ENCODE results near the gene MAPK1. TPM values are rescaled to one million over a fixed set of nuclear protein-coding genes. Genes with fewer than 3 reads are reported as not detected.
A peak's percentile ranks its signal among the peaks of the same experiment; 100 is the strongest.

The MAPK1 gene
- total and polyA plus RNA-seq, 9 of the 15 experiments (the other 6 are each of a cell fraction or from before 2014, with no cell fraction given) = 46.3 to 575 (median 283) TPM

DNA sequence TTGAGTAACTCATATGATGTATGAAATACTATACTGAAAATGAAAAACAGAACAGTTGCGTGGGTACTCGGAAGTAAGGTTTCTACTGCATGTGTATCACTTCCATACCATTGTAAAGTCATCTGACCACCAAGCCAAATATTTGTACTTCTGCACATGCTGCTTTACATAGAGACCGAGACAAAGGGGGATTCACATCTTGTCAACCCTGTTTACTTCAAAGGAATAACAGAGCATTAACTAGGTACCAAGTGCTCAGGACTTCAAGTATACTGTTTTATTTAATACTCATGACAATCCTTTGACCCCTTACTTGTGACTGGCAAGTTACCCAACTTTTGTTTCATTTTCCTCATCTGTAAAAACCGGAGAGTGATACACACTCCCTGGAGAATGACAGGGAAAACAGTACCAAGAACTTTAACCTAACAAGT lies 9.9 kb downstream of the MAPK1 start:
- Histone ChIP-seq H3K79me2 (ENCODE audit: control insufficient read depth, insufficient read depth, low read length) (peaks cover 100% of the 10 kb centered on the region), H3K9me3 (replicated peaks; ENCODE audit: control insufficient read depth, insufficient read depth, low read depth, low read length) (no peaks in the 10 kb centered on the region), H3K9ac (ENCODE audit: insufficient read depth in 1 of 2, low read depth in 2 of 2, low read length in 2 of 2) (no peak overlapping the region), H4K20me1 (replicated peaks; ENCODE audit: control insufficient read depth, insufficient read depth, low read length) (peaks cover 82% of the 10 kb centered on the region), H3K9me1 (ENCODE audit: control insufficient read depth, insufficient read depth, low read length) (peaks cover 27% of the 10 kb centered on the region), H2AFZ (ENCODE audit: low read depth, low read length) (no peak overlapping the region), H3K4me2 (ENCODE audit: insufficient read depth, low read length) (no peak overlapping the region), H3K4me1 (replicated peaks in 1 of 2; ENCODE audit: control insufficient read depth in 2 of 2, insufficient read depth in 2 of 2, low read length in 2 of 2) (peaks cover 25 to 59% of the 10 kb centered on the region in 2 experiments), H3K36me3 (ENCODE audit: control insufficient read depth, insufficient read depth, low read length) (peaks cover 64% of the 10 kb centered on the region), H3K27me3 (ENCODE audit: control insufficient read depth in 2 of 2, insufficient read depth in 2 of 2, low read length in 2 of 2) (no peaks in the 10 kb centered on the region), H3K4me3 (no peak overlapping the region), H3K27ac (ENCODE audit: extremely low read depth, low read depth, low read length) (no peak overlapping the region)
- no peak for ATAC-seq
- POLR2A ChIA-PET = interaction anchor here (0.6 to 45.6 kb wide), 15 partner anchors 8 to 131 kb away, joined by 3 to 1351 read pairs (median 4); partner anchors contain the start of genes MAPK1 and PPM1F
- intact Hi-C loops (cut with micrococcal nuclease) (no loop called here), in situ Hi-C loops (cut with MboI) (no loop called here)
- CTCF ChIA-PET (ENCODE audit: low intra/inter-chr PET ratio) = no interaction called here
- no peak for FAIRE-seq
- no peak for DNase-seq (ENCODE audit: extremely low read depth in 1 of 4, low spot score in 3 of 4)
- WGBS (ENCODE audit: insufficient coverage, low coverage, missing lambda C conversion rate) = 89% methylated on average over 4 of the region's 4 CpGs
- no TSS peak for BruUV-seq (replicated peaks)
- no peak for TF ChIP-seq ZNF740 (CRISPR knock-in tag; IDR thresholded peaks at IDR 0.05)
- no peak for TF ChIP-seq ZNF740 (tag; IDR thresholded peaks at IDR 0.05)
- TF ChIP-seq E2F5 (CRISPR knock-in tag; IDR thresholded peaks at IDR 0.05) = 0 out of 2 replicates have a peak, but pooled peaks have one; percentile 30
